ENCODE data around the gene PDK4.

Gene PDK4

GRCh38 chr7:95539426-95539825 lies 56.9 kb downstream of the PDK4 start:
- DNase-seq (ENCODE audit: insufficient read length, low spot score) (no peak), FAIRE-seq (no peak)
- TF ChIP-seq SPI1 (IDR thresholded peaks at IDR 0.05; ENCODE audit: low read depth, low read length) (no peak), POLR2A (IDR thresholded peaks at IDR 0.05; ENCODE audit: low read depth, low read length) (no peak)

- TF ChIP-seq SPI1 (IDR thresholded peaks at IDR 0.05; ENCODE audit: low read depth, low read length) (no peak), POLR2A (IDR thresholded peaks at IDR 0.05; ENCODE audit: low read depth, low read length) (no peak), POLR2AphosphoS5 (IDR thresholded peaks at IDR 0.05; ENCODE audit: low read depth, low read length) (no peak), PAX5 (IDR thresholded peaks at IDR 0.05; ENCODE audit: insufficient read depth, low read length, severe bottlenecking) (no peak), TAF1 (IDR thresholded peaks at IDR 0.05; ENCODE audit: low read depth, low read length) (no peak), POU2F2 (IDR thresholded peaks at IDR 0.05; ENCODE audit: low read depth, low read length) (no peak)
- no peak for FAIRE-seq
- no peak for DNase-seq (ENCODE audit: insufficient read length, low spot score)
Observed at GRCh38 chr7:95537468-95537867, 58.8 kb downstream of the PDK4 start.

- DNase-seq (ENCODE audit: insufficient read length, low spot score) (no peak), FAIRE-seq (no peak)
- no peak for TF ChIP-seq SPI1 (IDR thresholded peaks at IDR 0.05; ENCODE audit: low read depth, low read length)
- no peak for TF ChIP-seq PAX5 (IDR thresholded peaks at IDR 0.05; ENCODE audit: insufficient read depth, low read length, severe bottlenecking)
- TF ChIP-seq POLR2AphosphoS5 (IDR thresholded peaks at IDR 0.05; ENCODE audit: low read depth, low read length) = no peak
- no peak for TF ChIP-seq POU2F2 (IDR thresholded peaks at IDR 0.05; ENCODE audit: low read depth, low read length)
- TF ChIP-seq TAF1 (IDR thresholded peaks at IDR 0.05; ENCODE audit: low read depth, low read length) = no peak
- no peak for TF ChIP-seq POLR2A (IDR thresholded peaks at IDR 0.05; ENCODE audit: low read depth, low read length)
Observed at GRCh38 chr7:95536656-95537311, 59.5 kb downstream of the PDK4 start.

- TF ChIP-seq TAF1 (IDR thresholded peaks at IDR 0.05; ENCODE audit: low read depth, low read length) (no peak), POU2F2 (IDR thresholded peaks at IDR 0.05; ENCODE audit: low read depth, low read length) (no peak), SPI1 (IDR thresholded peaks at IDR 0.05; ENCODE audit: low read depth, low read length) (no peak), POLR2A (IDR thresholded peaks at IDR 0.05; ENCODE audit: low read depth, low read length) (no peak), PAX5 (IDR thresholded peaks at IDR 0.05; ENCODE audit: insufficient read depth, low read length, severe bottlenecking) (no peak), POLR2AphosphoS5 (IDR thresholded peaks at IDR 0.05; ENCODE audit: low read depth, low read length) (no peak)
- DNase-seq (ENCODE audit: insufficient read length, low spot score) (no peak), FAIRE-seq (no peak)
Observed at GRCh38 chr7:95535662-95536061, 60.7 kb downstream of the PDK4 start.

GRCh38 chr7:95534796-95535195 lies 61.5 kb downstream of the PDK4 start:
- DNase-seq (ENCODE audit: insufficient read length, low spot score) (no peak), FAIRE-seq (no peak)
- TF ChIP-seq TAF1 (IDR thresholded peaks at IDR 0.05; ENCODE audit: low read depth, low read length) (no peak), POLR2AphosphoS5 (IDR thresholded peaks at IDR 0.05; ENCODE audit: low read depth, low read length) (no peak), PAX5 (IDR thresholded peaks at IDR 0.05; ENCODE audit: insufficient read depth, low read length, severe bottlenecking) (no peak), POU2F2 (IDR thresholded peaks at IDR 0.05; ENCODE audit: low read depth, low read length) (no peak), POLR2A (IDR thresholded peaks at IDR 0.05; ENCODE audit: low read depth, low read length) (no peak), SPI1 (IDR thresholded peaks at IDR 0.05; ENCODE audit: low read depth, low read length) (no peak)

All from GM12891 (cell line).